Glomerular endothelial cell (primary cell): ENCODE measurements around the gene KLHL1. TPM values are rescaled to one million over a fixed set of nuclear protein-coding genes. Genes with fewer than 3 reads are reported as not detected.
"Not testable (repeated sequence)": the region's sequence is repeated elsewhere in the genome, so short reads cannot be mapped to it uniquely, and the experiment has no call there.

ENCODE experiments used
- DNase-seq: peaks from one replicate; pipeline ENCODE4 v3.0.0-alpha.2; 2011; ENCODE audit warnings: low read depth, low spot score; ENCODE audit errors: extremely low read depth
- total RNA-seq: library from RNA; depleted of rRNA; stranded (reverse); fragments of >200 nt; gene quantifications from 2 replicates; pipeline ENCODE4 v1.2.3, GENCODE V29; 2015

KLHL1 gene
- total RNA-seq, result 0.34 TPM in 1 of 2 replicates, not detected in the other

- no peak for DNase-seq
These were observed at the start of gene KLHL1 for GRCh38 chr13:70108356-70109105. KLHL1 (minus strand) TSS chr13:70108452; CDS start chr13:70107699, 753 bp downstream.

DNA sequence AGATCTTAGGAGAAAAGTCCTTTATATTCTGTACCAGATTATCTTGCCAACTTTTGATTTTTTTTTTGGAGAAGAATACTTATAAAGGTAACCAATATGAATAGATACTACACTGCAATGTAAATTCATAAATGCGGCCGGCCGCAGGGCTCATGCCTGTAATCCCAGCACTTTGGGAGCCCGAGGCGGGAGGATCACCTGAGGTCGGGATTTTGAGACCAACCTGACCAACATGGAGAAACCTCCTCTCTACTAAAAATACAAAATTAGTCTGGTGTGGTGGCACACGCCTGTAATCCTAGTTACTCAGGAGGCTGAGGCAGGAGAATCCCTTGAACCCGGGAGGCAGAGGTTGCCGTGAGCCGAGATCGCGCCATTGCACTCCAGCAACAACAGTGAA is 34.4 kb upstream of the KLHL1 start:
- not testable (repeated sequence) for DNase-seq

GRCh38 chr13:70128098-70128497 is 19.8 kb upstream of the KLHL1 start:
- DNase-seq, result no peak

DNA sequence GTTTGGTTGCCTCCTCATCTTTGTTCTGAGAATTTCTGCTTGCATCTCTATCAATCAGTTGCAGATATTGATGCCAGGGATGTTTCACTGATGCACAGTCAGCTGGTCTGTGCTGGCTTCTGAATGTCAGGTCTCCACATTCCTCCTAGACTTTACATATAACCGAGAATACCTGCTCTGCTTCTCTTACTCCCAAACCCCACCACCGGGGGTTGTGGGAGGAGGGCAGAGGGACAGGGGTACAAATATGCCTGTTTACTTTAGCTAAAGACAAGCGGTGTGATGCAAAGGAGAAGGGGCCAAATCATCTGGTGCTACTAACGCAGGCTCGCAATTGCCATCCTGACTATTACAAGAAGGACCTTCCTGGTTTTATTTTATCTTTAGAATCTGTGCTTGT is 17.4 kb upstream of the KLHL1 start:
- DNase-seq, result no peak

- no peak for DNase-seq
These were observed 9.2 kb upstream of the KLHL1 start for GRCh38 chr13:70117338-70117905.

GRCh38 chr13:70107498-70108281 is 562 bp downstream of the KLHL1 start, which contains the start of gene ATXN8OS:
ATXN8OS (plus strand) TSS chr13:70107826.
- no peak for DNase-seq

- DNase-seq, result no peak
These were observed 1.1 kb downstream of the KLHL1 start for GRCh38 chr13:70107125-70107497.

DNA sequence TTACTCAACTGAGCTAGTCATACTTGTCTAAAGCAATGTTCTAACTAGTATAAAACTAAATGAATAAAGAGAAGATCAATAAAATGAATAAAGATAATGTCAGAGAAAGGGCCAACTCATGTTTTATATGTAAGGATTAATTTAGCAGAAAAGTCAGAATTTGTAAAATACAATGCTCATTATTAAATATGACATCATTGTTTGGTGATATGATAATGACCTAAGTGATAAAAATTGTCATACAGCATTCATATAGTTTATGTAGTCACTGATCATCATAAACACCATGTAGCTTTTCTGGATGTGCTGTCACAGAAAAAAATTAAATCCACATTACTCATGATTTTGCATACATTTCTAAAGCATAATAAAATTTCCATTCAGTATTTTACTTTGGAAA is 3.8 kb downstream of the KLHL1 start:
- DNase-seq, result no peak

DNA sequence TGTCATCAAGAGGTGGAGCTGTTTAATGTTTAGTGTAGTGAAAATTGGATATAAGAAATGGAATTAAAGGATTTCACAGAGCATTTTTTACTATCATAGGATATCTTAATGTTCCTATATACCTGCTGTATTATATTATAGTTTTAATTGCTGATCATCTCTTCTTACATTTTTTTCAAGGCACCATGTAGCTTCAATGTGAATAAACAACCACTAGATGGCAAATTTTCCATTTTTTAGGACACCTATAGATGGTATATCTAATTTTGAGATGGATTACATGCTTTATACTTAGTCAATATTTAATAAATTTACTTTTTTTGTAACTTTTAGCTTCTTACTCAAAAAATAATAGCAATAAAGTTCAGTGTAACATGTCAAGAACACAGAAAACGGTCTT is 9.6 kb downstream of the KLHL1 start:
- no peak for DNase-seq

DNA sequence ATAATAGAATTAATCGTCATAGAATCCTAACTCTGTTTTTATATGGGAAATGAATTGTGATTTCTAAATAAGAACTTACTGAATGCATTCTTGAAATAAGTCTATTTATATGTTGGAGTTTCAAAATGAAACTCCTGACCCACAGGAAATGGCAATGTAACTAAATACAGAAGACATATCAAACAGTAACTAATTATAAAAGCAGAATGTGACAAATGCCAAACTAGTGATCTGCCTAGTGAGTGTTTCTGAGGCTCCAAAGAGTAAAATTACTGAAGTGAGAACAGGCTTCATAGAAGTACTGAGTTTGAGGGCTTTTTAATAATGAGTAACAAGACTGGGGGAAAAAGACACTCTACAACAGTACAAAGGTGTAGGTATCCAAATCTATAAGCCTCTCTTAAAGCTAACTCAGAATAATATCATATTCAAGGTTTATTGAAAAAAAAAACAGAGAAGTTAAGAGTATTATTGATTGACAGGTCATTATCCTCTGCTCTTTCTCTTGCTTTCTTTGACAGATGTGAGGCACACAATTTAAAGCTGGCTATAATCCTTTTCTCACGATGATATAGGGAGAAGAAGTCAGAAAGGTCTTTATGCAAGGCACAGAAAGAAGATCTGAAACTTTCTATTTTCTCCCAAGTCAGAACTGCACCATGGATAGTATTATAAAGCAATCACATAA is 18.1 kb downstream of the KLHL1 start:
- DNase-seq, result no peak

- DNase-seq, result no peak
These were observed 19.3 kb downstream of the KLHL1 start for GRCh38 chr13:70088926-70089325.

- DNase-seq, result no peak
These were observed 21.0 kb downstream of the KLHL1 start for GRCh38 chr13:70087247-70087646.

DNA sequence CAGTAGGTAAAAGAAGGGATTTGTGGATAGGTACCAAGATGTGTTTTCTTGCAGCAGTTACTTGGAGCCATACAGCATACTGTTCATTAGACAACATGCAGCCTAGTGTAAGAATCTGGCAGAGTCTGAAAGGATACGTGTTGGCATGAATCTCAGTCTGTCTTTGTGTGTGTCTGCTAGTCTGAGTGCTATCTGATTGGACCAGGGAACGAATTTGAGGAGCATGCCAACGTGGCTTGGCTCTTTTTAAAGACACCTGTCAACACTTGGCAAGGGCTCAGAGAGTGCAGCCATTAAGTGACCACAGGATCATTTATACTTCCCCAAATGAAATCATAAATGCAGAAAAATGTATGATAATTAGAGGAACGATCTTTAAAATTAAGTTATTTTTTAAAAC is 28.2 kb downstream of the KLHL1 start:
- no peak for DNase-seq

- no peak for DNase-seq
These were observed 53.7 kb downstream of the KLHL1 start for GRCh38 chr13:70054572-70054971.

DNA sequence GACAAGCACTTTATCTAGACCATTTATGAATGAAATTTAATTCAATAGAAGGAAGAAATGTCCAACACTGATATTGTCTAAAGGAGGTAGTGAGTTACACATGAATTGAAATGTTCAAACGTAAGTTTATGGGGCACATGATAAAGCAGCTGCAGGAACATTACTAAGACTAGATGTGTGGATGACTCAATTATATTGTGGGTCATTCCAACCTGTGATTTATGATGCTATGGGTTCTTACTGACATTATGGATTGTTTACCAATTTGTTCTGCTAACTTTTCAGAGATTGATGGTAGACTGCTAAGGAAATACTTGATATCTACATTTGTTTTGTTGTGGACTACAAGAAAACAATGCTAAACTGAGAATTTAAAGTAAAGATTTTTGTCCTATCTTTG is 56.7 kb downstream of the KLHL1 start:
- no peak for DNase-seq

- no peak for DNase-seq
These were observed 64.6 kb downstream of the KLHL1 start for GRCh38 chr13:70043685-70044084.

DNA sequence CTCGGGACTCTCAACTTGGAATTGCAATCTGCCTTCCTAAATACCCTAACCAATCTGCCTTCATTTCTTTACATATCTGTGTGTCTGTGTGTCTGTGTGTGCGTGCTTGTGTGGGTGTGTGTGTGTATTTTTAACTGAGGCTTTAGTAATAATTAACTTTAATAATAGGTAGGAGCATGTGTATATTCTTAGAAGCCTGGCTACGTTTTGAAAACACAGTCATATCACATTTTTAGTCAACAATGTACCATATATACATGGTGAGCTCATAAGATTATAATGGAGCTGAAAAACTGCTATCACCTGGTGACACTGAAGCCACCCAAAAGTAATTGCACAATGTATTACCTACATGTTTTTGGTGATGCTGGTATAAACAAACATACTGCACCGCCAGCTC is 66.1 kb downstream of the KLHL1 start:
- no peak for DNase-seq

DNA sequence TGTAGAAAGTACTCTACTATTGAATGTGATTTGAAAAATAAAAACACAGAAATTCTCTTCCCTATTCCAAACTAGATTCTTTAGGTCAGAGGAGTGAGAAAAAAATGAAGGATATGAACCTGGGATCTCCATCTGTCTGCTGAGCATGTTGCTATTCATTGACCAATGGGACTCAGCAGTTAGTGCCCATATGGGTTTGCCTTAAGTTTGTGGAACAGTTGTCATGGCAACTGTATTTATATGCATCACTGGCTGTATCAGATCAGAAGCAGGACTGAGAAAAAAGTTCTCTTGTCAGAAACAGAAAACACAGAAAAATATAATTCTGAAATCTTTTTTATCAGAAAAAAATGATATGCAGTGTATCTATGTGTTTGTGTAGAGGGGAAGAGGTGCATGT is 74.0 kb downstream of the KLHL1 start:
- no peak for DNase-seq

- DNase-seq, result no peak
These were observed 80.7 kb downstream of the KLHL1 start for GRCh38 chr13:70027551-70027950.

DNA sequence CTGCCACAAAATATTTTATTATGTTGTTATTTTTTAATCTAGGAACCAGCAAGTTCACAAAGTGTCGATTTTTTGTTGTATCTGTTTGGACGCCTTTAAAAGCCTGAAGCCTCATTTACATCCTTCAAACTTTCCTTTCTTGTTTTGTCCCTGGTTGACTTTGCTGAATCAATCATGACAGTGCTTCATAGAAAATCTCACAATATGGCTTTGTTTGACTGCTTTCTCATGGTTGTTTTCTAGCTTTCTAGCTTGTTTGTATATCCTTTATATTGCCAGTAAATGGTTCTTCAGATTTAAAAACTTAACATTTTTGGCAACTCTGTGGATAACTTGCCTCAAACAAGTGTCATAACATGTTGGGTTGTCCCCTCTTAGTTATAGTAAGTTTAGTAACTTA is 84.7 kb downstream of the KLHL1 start:
- no peak for DNase-seq

DNA sequence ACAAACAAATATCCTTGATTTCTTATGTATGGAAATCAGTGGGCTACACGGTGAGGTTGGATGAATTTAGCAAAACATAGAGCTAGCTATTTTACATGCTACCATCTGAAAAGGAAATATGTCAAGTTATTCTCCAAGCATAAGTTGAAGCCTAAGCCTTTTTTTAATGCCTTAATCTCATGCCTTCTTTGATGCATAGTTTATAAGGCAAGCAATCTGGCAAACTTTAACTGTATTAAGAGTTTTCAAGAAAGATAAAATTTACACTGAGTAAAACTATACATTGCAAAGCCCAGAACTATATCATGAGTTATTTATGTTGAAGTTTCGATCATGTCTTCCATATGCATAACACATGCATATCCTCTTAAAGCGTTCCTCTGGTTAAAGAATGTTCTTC is 85.6 kb downstream of the KLHL1 start:
- no peak for DNase-seq
